HG03139 (cell line): ENCODE data around the gene ZNRF2.

ENCODE experiments used
- ATAC-seq: cut with Tn5 transposase; IDR thresholded peaks from one replicate; pipeline ENCODE4 v1.9.1; 2021; ENCODE audit not compliant: unreplicated experiment

The ZNRF2 gene

GRCh38 chr7:30284298-30285066, at the start of gene ZNRF2:
TSS of gene ZNRF2 (plus strand) at chr7:30284597. CDS start at chr7:30285358, 761 bp downstream.
- ATAC-seq = peak; percentile 86

GRCh38 chr7:30237271-30237695, 47.1 kb upstream of the ZNRF2 start:
- no peak for ATAC-seq

- ATAC-seq = no peak
Measured at GRCh38 chr7:30238721-30239441, 45.5 kb upstream of the ZNRF2 start.

DNA sequence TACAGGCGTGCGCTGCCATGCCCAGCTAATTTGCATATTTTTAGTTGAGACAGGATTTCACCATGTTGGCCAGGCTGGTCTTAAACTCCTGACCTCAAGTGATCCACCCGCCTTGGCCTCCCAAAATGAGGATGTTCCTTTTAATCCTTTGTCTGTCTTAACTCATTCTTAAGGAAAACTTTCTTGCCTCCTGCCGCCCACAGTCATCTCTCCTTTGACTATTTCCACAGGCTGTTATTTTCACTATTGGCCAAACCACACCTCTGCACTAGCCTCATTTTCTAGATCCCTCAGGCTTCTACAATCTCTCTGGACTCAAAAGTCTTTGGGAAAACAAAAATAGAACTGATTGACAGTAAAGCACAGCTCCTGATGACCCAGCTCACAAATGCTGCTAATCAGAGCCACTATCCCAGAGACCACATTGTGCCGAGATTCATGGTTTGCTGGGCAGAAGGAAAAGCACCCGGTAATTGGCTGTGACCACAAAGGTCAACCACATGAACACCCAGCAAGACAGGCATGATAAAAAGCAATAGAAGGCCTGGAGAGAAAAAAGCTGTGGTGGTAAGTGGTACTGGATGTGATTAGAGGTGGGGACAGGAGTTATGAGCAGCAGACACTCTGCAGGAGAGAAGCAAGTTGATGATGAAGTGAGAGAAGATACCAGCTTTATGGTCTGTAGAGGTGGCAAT, 44.1 kb upstream of the ZNRF2 start:
- no peak for ATAC-seq

DNA sequence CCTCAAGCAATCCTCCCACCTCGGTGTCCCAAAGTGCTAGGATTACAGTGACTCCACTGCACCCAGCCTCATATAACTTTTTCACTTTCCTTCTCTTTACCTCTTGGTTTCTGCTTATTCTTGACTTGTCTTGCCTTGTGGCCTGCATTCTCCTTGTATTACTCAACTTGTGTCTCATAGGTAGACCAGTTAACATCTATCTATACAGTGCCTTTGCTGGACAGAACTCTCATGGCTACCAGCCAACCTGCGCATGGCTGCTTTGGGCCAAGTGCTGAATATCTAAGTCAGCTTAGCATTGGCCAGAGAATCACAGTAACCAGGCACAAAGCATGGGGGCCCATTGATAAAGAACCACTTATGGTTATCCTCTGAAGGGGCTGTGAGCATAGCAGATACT, 42.6 kb upstream of the ZNRF2 start:
- no peak for ATAC-seq

- ATAC-seq = no peak
Measured at GRCh38 chr7:30244340-30244739, 40.1 kb upstream of the ZNRF2 start.

DNA sequence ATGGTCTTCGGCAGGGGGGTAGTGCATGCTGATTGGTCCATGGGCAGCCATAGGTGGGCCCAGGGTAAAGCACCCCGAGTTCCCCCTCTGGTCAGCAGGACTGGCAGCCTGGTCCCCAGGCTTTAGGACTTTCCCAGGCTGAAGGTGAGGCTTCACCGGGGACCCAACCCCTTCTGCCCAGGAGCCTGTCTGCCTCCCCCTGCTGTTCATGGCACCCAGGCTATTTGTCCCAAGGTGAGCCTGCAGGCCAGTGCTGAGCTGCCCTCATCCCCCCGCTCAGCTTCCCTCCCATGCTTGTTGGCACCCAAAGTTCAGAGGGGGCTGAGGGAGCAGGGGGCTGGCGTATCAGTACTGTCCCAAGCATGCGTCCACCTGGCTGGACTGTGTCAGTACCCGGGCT, 38.5 kb upstream of the ZNRF2 start:
- no peak for ATAC-seq

- ATAC-seq = no peak
Measured at GRCh38 chr7:30246392-30246791, 38.0 kb upstream of the ZNRF2 start.

GRCh38 chr7:30247541-30248401, 36.6 kb upstream of the ZNRF2 start:
- no peak for ATAC-seq

DNA sequence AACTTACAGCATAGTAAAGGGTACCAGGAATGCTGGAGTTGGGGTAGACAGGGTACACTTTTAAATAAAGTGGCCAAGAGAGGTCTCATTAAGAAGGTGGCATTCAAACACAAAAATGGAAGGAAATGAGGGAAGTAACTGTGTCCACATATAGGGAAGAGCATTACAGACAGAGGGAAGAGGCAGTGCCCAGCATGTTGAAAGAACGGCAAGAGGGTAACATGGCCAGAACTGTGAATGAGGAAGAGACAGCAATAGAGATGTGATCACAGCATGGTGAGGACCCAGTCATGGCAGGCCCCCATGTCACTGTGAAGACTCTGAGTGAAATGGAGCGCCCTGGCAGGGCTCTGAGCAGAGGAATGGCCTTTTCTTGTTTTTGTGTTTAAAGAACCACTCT, 35.1 kb upstream of the ZNRF2 start:
- no peak for ATAC-seq

GRCh38 chr7:30249986-30250774, 34.2 kb upstream of the ZNRF2 start:
- no peak for ATAC-seq

DNA sequence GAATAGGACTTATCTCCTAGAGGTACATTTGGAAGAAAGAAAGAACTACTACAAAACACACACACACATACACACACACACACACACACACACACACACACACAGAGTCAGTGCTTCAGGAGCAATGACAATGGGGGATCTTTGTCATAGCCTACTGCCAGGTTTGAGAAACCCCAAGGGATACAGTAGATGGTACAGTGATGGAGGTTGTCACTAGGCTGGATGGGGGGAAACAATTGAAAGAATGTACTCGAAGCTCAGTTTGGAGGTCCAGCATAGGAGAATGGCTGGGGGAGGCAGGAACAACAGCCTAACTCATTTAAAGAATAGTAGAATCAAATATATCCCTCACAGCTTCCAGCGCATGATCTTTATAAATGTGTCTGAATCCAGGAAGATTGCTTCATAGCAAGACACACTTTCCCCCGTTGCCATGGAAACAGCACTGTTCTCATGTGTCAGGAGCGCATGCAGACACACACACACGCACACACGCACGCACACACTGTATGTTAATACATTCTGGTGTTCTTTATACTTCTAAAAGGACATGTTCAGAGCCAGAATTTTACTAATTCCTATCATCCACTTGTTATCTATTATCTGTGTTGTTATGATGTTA, 32.6 kb upstream of the ZNRF2 start:
- ATAC-seq = no peak

DNA sequence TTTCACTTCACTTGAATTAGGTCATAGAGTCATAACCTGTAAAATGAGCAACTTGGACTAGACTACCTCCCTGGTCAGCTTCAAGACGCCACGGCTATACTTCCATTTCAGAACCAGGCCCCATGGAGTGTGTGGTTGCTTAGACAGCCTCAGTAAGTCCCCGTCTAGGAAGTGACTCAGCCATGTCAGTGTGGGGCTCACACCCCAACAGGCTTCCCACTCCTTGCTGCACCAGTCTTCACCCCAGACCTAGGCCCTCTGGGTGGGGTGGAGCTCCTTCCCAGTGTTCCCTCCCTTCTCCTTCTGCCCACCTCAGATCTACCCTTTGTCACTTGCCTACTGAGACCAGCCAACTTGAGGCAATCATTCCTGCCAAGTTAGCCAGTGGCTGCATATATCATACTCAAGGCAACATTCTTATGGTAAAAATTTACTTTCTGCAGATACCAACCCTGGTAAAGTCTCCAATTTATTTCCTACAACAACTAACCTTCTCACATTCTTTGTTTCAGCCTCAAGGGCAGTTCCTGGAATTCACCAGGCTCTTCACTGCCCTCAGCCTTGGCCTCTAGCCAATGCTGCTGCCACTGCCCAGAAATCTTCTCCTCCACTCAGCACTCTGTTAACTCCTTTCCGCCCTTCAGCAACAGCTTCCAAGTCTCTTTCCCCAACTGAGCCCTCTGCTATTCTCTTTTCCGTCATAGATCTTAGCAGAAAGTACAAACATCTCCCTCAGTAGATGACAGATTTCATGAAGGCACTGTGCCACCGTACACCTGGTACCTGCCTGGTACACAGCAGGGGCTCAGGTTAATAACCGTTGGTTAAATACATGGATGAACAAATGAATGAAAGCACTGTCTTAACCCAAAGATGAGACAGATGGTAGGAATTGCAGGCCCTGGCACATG, 31.3 kb upstream of the ZNRF2 start:
- no peak for ATAC-seq

DNA sequence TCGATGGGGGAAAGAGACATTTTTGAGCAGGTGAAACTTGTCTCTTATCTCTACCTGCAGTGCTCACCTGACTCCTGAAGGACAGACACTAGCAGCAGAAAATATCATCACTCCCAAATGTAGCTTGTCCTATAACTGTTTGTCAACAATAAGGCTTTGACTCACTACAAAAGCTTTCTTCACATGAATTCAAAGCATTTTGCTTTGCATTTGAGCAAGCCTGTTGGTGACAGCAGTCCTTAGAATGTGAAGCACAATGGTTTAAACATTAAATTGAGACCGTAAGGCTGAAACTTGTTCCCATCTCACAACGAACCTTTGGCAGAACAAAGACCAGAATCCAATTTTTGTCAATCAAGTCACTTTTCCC, 30.6 kb upstream of the ZNRF2 start:
- no peak for ATAC-seq

- ATAC-seq = no peak
Measured at GRCh38 chr7:30254248-30254647, 30.1 kb upstream of the ZNRF2 start.

DNA sequence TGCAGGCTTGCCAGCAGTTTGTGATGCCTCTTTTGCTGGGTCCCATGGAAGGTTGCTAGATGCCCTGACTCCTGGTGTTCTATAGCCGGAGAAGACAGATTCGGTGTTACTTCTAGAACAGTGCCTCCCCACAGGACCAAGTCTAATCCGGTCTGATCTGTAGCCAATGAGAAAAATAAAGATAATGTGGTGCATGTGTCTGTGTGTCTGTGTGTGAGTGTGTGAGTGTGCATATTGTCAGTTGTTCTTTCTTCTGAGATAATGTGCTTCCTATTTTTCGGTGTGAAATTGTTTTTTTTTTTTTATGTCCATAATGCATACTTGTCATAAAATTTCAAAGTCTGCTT, 29.7 kb upstream of the ZNRF2 start:
- peak; percentile 9 for ATAC-seq

DNA sequence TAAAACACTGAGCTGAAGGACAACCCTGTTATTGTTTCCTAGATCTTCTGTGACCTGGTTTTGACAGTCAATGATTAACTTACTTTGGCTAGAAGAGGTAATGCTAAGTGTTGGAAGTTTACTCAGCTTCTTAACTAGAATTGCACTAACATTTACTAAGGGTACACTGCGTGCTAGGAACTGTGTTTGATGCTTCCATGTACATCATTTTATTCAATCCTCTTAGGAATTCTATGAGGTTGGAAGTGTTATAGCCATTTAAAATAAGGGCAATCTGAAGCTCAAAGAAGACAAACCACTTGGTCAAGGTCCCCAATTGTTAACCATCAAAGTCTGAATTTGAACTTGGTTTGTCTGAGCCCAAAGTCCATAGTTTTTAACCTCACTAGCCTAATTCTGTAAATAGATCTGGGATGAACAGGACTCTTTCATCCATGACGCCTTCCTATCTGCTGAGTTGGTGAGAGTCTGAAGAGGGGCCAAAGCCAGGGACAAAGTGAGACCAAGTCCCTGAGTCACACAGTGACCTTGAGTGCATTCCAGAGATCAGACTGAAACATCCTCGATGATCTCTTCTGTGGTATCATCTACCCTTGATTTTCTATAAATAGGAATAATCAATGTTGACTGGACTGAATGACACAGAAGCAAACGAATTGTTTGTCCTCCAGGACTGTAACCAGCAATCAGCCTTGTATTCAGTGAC, 29.2 kb upstream of the ZNRF2 start:
- peak; percentile 52 for ATAC-seq

GRCh38 chr7:30256349-30256858, 28.0 kb upstream of the ZNRF2 start:
- no peak for ATAC-seq
